IPS-20b (cell line): Measurements from ENCODE around the gene USP20.

ENCODE experiments used
- H3K27ac ChIP-seq: one replicate; pipeline ENCODE4 v1.5.1; 2013; ENCODE audit warnings: low read length
- H3K27me3 ChIP-seq: 2 replicates; pipeline ENCODE4 v1.6.1; 2013; ENCODE audit warnings: mild to moderate bottlenecking, low read length, inconsistent platforms; ENCODE audit not compliant: insufficient read depth
- H3K36me3 ChIP-seq: 2 replicates; pipeline ENCODE4 v1.6.1; 2013; ENCODE audit warnings: low read depth, mild to moderate bottlenecking, inconsistent platforms, low read length, moderate library complexity; ENCODE audit not compliant: insufficient read depth
- H3K4me1 ChIP-seq: 2 replicates; pipeline ENCODE4 v1.6.1; 2013; ENCODE audit warnings: mild to moderate bottlenecking, control low read depth, inconsistent platforms, low read length, moderate library complexity; ENCODE audit not compliant: insufficient read depth
- H3K4me3 ChIP-seq: 2 replicates; pipeline ENCODE4 v1.5.1; 2013; ENCODE audit warnings: mild to moderate bottlenecking, low read length, inconsistent platforms
- H3K9ac ChIP-seq: 2 replicates; pipeline ENCODE4 v1.6.1; 2013; ENCODE audit warnings: low read depth, mild to moderate bottlenecking, inconsistent platforms, low read length, moderate library complexity
- H3K9me3 ChIP-seq: 2 replicates; pipeline ENCODE4 v1.6.1; 2013; ENCODE audit warnings: mild to moderate bottlenecking, low read depth, low read length, inconsistent platforms; ENCODE audit not compliant: insufficient read depth

The USP20 gene

GRCh38 chr9:129919277-129919676 is 84.0 kb downstream of the USP20 start:
- Histone ChIP-seq H3K9me3 (no peaks in the 10 kb centered on the region), H3K4me3 (no peak overlapping the region), H3K27ac (no peak overlapping the region), H3K9ac (no peak overlapping the region), H3K4me1 (no peaks in the 10 kb centered on the region), H3K27me3 (no peaks in the 10 kb centered on the region), H3K36me3 (no peaks in the 10 kb centered on the region; the same call in 1 of the 2 replicates)

GRCh38 chr9:129919841-129920240 is 84.6 kb downstream of the USP20 start:
- no peak overlapping the region for H3K9ac ChIP-seq
- no peak overlapping the region for H3K4me3 ChIP-seq
- H3K9me3 ChIP-seq: no peaks in the 10 kb centered on the region
- no peaks in the 10 kb centered on the region for H3K27me3 ChIP-seq
- H3K36me3 ChIP-seq: peaks cover 1% of the 10 kb centered on the region; the same call in 1 of the 2 replicates
- no peak overlapping the region for H3K27ac ChIP-seq
- H3K4me1 ChIP-seq: no peaks in the 10 kb centered on the region

GRCh38 chr9:129921905-129922304 is 86.6 kb downstream of the USP20 start:
- Histone ChIP-seq H3K9ac (no peak overlapping the region), H3K9me3 (no peaks in the 10 kb centered on the region), H3K27ac (no peak overlapping the region), H3K36me3 (peaks cover 6% of the 10 kb centered on the region), H3K27me3 (no peaks in the 10 kb centered on the region), H3K4me3 (no peak overlapping the region), H3K4me1 (no peaks in the 10 kb centered on the region)

GRCh38 chr9:129923589-129923988 is 88.3 kb downstream of the USP20 start:
- no peak overlapping the region for H3K27ac ChIP-seq
- H3K27me3 ChIP-seq: no peaks in the 10 kb centered on the region
- H3K4me3 ChIP-seq: no peak overlapping the region
- H3K36me3 ChIP-seq: peaks cover 14% of the 10 kb centered on the region
- H3K4me1 ChIP-seq: no peaks in the 10 kb centered on the region
- no peaks in the 10 kb centered on the region for H3K9me3 ChIP-seq
- no peak overlapping the region for H3K9ac ChIP-seq

- H3K4me3 ChIP-seq: no peak overlapping the region
- H3K9me3 ChIP-seq: no peaks in the 10 kb centered on the region
- no peak overlapping the region for H3K9ac ChIP-seq
- no peak overlapping the region for H3K27ac ChIP-seq
- peaks cover 14% of the 10 kb centered on the region for H3K36me3 ChIP-seq
- no peaks in the 10 kb centered on the region for H3K27me3 ChIP-seq
- peaks cover 13% of the 10 kb centered on the region; the same call in 1 of the 2 replicates for H3K4me1 ChIP-seq
Measured at GRCh38 chr9:129929496-129930125, 94.4 kb downstream of the USP20 start.

GRCh38 chr9:129930743-129931142 is 95.5 kb downstream of the USP20 start:
- no peak overlapping the region for H3K27ac ChIP-seq
- H3K9ac ChIP-seq: no peak overlapping the region
- peaks cover 11% of the 10 kb centered on the region for H3K36me3 ChIP-seq
- no peak overlapping the region for H3K4me3 ChIP-seq
- no peaks in the 10 kb centered on the region for H3K9me3 ChIP-seq
- peaks cover 13% of the 10 kb centered on the region; the same call in 1 of the 2 replicates for H3K4me1 ChIP-seq
- no peaks in the 10 kb centered on the region for H3K27me3 ChIP-seq
